Prostate gland (tissue), 2 donors: ENCODE data around the gene PDXK.

Experiments
- POLR2AphosphoS5 ChIP-seq: sonication (generic); formaldehyde crosslinking; IDR thresholded peaks from one replicate; pipeline ENCODE4 v1.6.1; 2017; ENCODE audit warnings: antibody characterized with exemption
- TF ChIP-seq, protein P1 (sequence below), 4 experiments: fragments of 200-600 bp in 2 of 4; fragments of 450-650 bp in 2 of 4; sonication (generic) in 2 of 4; IDR thresholded peaks; 1 replicate in 3 of 4; 2 replicates in 1 of 4; pipeline ENCODE4 v1.5.1; 2016 to 2019; ENCODE audit warnings: antibody characterized with exemption in 4 of 4, mild to moderate bottlenecking in 2 of 4, moderate library complexity in 2 of 4

DNA sequence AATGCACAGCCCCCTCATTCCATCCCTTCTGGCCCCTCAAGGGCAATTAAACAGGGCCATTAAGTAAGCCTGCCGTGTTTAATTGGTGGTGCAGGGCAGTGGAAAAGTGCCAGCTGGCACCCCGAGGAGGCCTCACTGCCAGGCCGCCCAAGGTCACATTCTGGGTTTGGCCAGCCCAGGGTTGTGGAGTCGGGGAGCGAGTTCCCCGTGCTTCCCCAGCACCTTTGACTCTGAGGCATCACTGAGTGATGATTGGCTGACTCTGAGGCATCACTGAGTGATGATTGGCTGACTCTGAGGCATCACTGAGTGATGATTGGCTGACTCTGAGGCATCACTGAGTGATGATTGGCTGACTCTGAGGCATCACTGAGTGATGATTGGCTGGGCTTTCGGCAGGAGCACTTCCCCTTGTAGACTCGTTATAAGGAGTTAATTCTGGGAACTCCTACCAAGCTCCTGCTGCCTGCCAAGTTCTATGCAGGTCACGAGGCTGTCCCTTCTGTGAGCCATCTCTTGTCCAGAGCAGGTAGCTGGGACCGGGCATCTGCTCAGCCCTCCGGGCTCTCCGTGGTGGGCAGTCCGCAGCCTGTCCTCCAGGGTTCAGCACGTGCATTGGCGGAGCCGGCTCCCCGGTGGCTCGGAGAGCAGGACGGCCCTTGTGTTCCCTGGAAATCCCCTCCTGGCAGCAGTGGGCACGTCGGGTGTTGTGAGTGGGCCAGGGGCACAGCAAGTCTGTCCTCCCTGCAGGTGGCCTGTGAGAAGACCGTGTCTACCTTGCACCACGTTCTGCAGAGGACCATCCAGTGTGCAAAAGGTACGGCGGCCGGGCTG is 36.2 kb downstream of the PDXK start:
- TF ChIP-seq, protein P1, sequence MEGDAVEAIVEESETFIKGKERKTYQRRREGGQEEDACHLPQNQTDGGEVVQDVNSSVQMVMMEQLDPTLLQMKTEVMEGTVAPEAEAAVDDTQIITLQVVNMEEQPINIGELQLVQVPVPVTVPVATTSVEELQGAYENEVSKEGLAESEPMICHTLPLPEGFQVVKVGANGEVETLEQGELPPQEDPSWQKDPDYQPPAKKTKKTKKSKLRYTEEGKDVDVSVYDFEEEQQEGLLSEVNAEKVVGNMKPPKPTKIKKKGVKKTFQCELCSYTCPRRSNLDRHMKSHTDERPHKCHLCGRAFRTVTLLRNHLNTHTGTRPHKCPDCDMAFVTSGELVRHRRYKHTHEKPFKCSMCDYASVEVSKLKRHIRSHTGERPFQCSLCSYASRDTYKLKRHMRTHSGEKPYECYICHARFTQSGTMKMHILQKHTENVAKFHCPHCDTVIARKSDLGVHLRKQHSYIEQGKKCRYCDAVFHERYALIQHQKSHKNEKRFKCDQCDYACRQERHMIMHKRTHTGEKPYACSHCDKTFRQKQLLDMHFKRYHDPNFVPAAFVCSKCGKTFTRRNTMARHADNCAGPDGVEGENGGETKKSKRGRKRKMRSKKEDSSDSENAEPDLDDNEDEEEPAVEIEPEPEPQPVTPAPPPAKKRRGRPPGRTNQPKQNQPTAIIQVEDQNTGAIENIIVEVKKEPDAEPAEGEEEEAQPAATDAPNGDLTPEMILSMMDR (IDR thresholded peaks at IDR 0.05), result no peak
- TF ChIP-seq POLR2AphosphoS5, result no peak
